DMS53 (cell line): ENCODE results near the gene TFAP2A.
A peak's percentile ranks its signal among the peaks of the same experiment; 100 is the strongest.

Experiments used
- DNase-seq: peaks from one replicate; lab custom pipeline; 2025; lab: John Stamatoyannopoulos, UW

Gene TFAP2A

DNA sequence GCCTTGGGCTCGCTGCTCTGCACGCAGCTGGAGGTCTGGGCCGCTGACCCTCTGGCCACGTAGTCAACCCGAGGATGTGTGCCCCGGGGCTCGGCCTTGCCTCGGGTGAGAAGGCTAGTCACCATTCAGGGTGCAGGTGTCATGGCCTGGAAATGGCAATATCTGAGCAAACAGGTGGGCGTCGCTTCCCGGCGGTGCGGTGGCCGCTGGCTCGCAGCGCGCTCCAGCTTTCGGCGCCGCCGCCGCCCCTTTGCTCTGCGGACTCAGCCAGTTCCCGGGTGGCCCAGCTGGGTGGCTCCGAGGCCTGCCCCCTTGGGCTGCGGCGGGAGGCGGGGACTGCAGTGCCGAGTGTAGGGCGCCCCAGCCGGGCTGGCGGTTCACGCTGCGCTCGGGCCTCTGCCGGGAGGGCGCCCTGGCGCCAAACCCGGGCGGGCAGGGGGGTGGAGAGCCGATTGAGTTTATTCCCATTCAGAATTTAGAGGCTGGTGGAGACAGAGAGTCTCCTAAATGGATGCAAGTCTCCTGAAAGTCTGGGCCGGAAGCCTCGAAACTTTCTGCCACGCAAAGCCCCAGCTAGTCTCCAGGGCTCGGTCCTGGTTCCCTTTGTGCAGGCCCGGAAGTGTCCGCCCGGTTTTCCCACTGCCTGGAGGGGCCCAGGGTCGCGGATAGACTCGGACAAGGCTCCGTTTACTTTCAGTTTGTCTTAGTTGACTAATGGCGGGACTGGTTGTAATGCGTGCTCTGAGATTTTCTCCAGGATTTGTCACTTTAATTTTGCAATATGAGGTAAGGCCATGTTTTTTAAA, 11.3 kb upstream of the TFAP2A start:
- DNase-seq, result peak; percentile 18

GRCh38 chr6:10425176-10425974, 10.5 kb upstream of the TFAP2A start:
- DNase-seq, result no peak

DNA sequence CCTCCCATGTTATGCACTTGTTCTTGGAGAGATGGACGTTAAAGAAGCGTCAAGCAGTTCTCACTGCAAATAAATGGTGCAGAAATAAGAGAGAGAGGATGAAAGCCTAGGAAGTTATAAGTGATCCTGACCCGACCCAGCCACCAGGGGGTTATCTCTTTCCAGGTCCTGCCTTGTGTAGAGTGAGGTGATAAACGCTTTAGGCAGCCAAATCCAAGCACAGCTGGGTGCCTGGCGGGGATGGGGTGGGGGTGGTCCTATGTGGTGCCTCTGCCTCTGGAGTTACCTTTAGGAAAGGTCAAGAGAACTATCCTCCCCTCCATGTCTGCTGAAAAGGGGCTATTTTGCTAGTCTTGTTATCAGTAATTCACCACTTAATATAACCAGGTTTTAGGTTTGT, 9.2 kb upstream of the TFAP2A start:
- peak; percentile 13 for DNase-seq

- DNase-seq, result no peak
Observed at GRCh38 chr6:10422737-10423034, 7.8 kb upstream of the TFAP2A start.

DNA sequence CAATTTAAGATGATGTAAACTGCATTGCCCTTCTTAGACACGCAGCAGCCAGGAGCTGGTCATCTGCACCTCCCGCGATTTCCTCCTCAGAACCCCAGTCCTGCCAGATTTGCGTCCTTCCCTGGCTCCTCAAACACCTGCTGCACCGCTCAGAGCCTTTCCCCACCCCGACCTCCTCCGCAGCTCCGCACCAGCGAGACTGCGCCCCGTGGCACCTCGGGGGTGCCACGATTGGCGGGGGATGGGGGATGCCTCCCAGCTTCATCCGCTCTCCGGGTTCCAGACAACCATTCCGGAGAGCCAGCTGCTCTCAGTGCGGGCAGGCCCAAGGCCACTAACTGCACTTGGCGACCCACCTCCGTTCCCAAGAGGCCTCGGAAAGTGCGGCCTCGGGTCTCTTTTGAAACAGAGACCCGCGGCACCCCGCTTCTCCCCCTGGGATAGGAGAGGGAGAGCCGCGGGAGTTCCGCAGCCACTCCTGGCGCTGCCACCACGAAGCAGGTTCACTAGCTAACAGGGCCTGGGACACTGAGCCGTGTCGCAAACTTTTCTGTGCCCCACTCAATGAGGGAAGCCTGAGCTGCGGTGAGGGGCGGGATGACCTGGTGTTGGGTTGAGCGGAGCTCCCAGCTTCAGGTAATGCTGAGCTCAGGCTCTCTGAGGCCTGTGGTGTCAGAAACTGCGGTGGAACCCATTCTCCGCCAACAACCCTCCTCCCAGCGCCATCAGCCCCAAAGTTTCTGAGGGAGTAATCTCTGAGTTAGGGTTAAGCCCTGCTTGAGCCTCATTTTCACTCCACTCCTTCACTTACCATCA, 7.3 kb upstream of the TFAP2A start:
- DNase-seq, result no peak

GRCh38 chr6:10421158-10421920, 6.5 kb upstream of the TFAP2A start:
- no peak for DNase-seq

- DNase-seq, result no peak
Observed at GRCh38 chr6:10420546-10421157, 5.8 kb upstream of the TFAP2A start.

DNA sequence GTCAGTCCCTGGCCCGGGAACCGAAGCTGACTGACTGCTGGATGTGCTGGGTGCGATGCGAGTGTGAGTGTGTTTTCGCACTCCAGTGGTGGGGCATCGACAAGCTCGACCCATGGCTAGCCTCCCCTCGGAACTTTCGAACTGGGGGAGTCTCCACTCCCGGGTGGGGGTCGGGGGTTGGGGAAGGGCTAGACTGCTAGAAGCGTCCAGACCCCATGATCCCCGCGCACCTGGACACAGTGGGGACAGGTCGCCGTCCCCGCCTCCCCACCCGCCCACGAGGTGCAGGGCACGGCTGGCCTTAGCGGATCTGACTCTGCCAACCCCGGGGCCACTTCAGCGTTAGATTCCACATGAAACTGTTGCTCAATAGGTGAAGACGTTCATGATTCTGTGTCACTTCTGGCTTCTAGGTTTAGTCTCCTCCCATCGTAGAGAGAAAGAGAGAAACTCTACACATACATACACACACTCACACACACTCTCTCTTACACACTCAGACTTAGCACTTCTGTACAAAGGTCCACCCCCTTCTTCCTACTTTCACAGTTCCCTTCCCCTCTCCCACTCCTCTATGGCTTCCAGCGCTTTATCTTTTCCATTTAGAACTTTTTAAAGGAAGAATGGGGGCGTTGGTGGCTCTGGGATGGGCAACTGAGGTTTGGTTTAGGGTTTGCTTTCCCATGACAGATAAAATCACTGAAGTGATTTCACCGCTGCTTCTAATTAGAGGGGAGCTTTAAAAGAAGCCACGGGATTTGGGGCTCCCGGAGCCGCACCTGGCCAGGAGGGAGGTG, 5.1 kb upstream of the TFAP2A start:
- no peak for DNase-seq

- no peak for DNase-seq
Observed at GRCh38 chr6:10418862-10419748, 4.2 kb upstream of the TFAP2A start.

DNA sequence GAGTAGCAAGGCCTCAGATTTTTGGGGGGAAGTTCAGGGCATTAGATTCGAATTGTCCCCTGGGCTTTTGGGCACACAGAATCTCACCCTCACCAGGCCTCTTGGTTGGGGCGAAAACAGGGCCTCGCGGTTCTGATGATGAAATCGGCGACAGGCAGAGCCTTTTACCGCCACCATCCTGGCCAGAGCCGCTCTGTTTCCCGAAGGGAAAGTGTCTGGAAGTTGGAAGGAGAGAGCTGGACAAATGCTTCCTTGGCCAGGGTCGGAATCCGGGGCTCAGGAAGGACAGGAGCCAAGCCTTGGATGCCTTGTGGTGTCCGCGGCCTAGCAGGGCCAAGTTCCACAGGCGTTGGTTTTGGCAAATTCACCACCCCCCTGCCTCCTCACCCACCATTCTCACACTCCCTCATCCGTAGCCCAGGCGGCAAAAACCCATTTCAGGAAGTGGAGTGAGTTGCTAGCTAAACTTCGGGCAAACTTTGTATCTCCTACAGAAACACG, 3.5 kb upstream of the TFAP2A start:
- no peak for DNase-seq

DNA sequence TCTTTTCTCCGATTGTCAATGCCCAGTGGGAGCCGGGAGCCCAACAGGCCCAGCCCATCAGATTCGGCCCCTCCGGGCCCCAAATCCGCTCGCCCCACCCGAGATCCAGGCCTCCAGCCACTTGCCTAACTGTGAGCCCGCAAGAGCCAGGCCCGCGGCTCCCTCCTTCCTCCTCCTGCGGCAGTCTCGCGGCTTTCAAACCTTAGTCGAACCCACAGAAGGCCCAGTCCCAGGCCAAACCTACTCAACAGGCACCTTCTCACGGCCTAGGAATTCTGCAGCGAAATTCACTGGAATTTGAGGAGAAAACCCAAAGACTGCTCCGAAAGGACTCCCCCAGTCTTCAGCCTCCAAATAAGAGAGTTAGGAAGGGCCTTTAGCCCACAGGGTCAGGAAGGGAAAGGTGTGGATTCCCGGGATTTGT, 2.8 kb upstream of the TFAP2A start:
- DNase-seq, result no peak

DNA sequence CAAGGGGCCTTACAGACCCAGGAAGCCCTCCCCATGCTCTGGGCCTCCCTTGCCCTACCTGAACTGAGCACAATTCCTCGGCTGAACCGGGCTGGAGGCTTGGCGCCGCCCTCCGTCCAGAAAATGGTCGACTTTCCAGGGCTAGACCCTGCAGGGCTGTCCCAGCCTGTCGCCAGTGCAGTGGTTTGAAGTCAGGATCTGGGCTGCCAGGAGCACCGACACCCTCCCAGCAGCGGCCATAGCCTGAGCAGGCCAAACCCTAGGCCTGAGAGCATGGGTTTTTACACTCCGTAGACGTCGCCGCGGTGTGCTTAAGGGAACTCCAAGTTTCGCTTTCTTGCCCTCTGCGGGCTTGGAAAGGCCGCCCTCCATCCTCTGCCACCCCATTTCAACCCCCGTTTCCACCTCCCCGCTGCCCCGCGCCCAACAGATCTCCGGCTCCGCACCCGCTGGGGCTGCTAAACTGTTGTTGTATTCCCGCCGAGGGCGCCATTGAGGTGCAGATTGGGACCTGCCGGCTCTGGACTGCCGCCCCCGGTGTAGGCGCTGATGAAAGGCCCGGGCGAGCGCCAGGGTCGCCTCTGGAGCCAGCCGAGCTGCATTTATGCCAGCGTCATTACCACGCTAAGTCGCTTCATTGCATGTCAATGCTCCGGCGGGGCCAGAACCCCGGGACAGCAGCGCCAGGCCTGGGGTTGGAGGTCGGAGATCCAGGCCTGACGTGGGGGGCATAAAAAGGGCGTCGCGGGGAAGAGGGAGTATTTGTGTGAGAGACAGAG, 2.2 kb upstream of the TFAP2A start:
- DNase-seq, result no peak

DNA sequence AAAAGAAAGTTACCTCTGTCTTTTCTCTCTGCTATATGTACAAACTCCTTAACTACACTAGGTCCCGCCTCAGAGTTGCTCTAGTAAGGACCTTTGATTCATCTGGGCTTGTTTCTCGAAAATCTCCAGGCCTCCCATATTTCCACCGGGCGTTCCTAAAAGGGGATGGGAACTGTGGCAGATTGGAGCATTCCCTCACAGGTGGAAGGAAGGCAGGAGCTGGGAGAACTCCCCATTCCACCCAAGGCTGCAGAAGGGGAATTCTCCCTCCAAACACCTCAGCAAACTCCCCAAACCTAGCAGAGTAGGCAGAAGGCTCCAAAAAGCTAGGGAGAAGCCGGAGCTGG, 1.6 kb upstream of the TFAP2A start:
- DNase-seq, result no peak

- no peak for DNase-seq
Observed at GRCh38 chr6:10415617-10416480, 975 bp upstream of the TFAP2A start.

GRCh38 chr6:10413850-10414738, 780 bp downstream of the TFAP2A start:
- no peak for DNase-seq

DNA sequence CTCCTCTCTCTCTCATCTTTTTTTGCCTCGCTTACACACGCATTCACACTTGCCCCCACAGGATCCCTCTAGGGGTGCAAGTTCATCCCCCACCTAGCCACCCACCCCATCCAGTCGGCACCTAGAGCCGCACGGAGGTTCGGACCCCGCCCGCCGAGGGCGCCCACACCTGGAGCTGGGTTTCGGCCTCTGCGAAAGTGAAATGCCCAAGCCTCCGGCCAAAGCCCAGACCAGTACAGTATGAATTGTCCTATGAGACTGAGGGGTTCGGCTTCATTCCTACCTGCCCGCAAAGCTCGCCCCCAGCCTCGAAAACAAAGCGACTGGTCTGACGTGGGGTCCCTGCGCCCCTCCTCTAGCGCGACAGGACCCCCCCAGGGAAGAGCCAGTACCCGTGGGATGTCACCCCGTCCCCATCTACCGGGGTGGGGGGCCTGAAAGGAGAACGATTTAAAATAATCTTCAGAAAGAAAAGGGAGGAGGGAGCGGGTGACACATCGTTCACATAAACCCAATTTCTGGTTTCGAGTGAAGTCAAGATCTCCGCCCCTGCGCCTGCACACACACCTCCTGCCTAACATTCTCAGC, 1.5 kb downstream of the TFAP2A start:
- no peak for DNase-seq
